Fibroblast of the aortic adventitia (primary cell): ENCODE measurements around the gene SLC25A13. TPM values are rescaled to one million over a fixed set of nuclear protein-coding genes. Genes with fewer than 3 reads are reported as not detected.

ENCODE experiments used
- DNase-seq: peaks from one replicate; pipeline ENCODE4 v3.0.0-alpha.2; 2010; ENCODE audit warnings: low read depth
- H3K4me3 ChIP-seq: 2 replicates; pipeline ENCODE4 v1.5.1; 2011; ENCODE audit warnings: low read depth, mild to moderate bottlenecking, control low read depth, low read length, moderate library complexity
- total RNA-seq: library from RNA; depleted of rRNA; stranded (reverse); fragments of >200 nt; gene quantifications from 2 replicates; pipeline ENCODE4 v1.2.3, GENCODE V29; 2012; ENCODE audit warnings: low replicate concordance
- TF ChIP-seq, protein P1 (sequence below): IDR thresholded peaks from 2 replicates; pipeline ENCODE4 v1.5.1; 2011; ENCODE audit warnings: mild to moderate bottlenecking, low read length, control low read depth, inconsistent platforms; ENCODE audit not compliant: insufficient read depth

Gene SLC25A13
- total RNA-seq, 1 donor: 14.3 TPM

DNA sequence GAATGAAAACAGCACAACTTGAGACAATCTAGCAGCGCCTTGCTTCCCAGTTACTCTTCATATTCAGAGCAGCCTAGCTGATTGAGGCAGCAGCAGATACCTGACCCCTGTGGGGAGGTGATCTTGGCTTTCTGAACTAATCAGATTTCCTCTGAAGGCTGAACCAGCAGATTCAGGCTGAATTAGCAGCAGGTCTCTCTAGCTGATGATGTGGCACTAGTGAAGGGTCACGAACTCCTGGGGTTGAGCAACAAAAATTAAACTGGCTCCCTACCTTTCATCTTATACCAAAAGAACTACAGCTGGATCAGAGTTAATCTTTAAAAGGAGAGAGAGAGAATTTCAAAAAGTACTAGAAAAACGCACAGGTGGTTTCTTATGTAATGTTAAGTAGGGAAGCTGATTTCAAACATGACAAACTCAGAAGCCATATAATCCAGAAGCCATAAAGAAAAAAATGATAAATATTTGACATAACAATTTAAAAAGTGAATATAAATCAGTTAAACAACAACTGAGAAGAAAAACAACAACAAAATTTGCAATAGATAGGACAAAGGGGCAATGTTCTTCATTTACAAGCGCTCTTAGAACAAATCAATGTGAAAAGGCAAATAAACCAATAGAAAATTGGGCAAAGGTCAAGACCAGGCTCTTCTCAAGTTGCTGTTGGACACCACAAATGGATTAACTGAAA, 13.5 kb downstream of the SLC25A13 start:
- TF ChIP-seq, protein P1, sequence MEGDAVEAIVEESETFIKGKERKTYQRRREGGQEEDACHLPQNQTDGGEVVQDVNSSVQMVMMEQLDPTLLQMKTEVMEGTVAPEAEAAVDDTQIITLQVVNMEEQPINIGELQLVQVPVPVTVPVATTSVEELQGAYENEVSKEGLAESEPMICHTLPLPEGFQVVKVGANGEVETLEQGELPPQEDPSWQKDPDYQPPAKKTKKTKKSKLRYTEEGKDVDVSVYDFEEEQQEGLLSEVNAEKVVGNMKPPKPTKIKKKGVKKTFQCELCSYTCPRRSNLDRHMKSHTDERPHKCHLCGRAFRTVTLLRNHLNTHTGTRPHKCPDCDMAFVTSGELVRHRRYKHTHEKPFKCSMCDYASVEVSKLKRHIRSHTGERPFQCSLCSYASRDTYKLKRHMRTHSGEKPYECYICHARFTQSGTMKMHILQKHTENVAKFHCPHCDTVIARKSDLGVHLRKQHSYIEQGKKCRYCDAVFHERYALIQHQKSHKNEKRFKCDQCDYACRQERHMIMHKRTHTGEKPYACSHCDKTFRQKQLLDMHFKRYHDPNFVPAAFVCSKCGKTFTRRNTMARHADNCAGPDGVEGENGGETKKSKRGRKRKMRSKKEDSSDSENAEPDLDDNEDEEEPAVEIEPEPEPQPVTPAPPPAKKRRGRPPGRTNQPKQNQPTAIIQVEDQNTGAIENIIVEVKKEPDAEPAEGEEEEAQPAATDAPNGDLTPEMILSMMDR: no peak
- no peak for DNase-seq
- no peak overlapping the region for H3K4me3 ChIP-seq

DNA sequence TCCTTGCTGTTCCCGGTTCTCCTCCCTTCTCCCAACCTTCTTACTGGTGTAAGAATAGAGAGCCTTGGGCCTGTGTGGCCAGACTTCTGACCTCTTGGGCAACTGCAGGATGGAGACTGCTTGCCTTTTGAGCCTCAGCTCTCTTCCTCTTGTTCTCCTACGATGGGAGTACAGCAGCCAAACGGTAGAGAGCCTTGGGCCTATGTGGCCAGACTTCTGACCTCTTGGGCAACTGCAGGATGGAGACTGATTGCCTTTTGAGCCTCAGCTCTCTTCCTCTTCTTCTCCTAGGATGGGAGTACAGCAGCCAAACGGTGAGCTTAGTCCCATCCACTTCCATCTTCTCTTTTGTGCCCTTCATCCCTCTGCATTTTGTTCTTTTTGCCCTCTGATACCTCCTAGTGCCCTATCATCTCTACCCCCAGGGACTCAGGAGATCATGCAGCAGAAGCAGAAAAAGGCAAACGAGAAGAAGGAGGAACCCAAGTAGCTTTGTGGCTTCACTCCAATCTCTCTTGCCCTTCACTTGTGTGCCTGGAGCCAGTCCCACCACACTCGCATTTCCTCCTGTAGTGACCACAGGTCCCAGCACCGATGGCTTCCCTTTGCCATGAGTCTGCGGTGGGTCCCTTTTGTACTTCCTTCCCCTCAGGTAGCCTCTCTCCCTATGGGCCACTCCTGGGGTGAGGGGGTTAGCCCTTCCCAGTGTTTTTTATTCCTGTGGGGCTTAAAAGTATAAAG, 15.3 kb downstream of the SLC25A13 start:
- DNase-seq: no peak
- H3K4me3 ChIP-seq: no peak overlapping the region
- TF ChIP-seq, protein P1: no peak

DNA sequence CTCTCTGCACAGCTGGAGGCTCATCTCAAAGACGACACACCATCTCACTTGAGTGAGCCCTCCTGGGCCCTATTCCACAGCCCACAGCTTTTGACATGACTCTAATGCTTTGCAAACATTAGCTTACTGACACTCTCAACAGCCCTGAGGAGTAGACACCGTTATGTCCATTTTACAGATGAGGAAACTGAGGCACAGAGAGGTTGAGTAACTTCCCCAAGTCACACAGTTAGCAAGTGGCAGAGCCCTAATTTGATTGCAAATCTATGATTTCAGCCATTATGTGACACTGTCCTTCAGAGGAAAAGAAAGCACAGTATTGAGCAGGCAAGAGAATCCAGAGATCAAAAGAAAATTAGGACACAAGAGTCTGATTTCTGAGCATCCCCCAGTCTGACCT, 16.0 kb downstream of the SLC25A13 start:
- no peak for DNase-seq
- TF ChIP-seq, protein P1: no peak
- no peak overlapping the region for H3K4me3 ChIP-seq

DNA sequence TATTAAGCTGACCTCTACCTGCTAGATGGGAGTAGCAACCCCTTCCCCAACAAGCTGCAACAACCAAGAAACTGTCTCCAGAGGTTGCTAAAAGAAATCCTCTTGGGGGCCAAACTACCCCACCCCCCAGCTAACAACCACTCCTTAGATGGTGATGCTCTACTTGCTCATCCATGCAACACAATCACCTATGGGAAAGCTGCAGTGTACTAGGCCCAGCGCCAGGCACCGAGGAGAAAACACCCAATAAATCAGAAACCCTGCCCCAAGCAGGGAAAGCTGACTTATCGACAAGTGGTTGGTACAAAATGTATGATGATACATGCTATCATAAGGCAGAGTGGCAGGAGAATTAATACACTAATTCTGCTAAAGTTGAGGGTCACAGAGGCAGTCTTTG, 17.3 kb downstream of the SLC25A13 start:
- DNase-seq: no peak
- H3K4me3 ChIP-seq: no peak overlapping the region
- TF ChIP-seq, protein P1: no peak

DNA sequence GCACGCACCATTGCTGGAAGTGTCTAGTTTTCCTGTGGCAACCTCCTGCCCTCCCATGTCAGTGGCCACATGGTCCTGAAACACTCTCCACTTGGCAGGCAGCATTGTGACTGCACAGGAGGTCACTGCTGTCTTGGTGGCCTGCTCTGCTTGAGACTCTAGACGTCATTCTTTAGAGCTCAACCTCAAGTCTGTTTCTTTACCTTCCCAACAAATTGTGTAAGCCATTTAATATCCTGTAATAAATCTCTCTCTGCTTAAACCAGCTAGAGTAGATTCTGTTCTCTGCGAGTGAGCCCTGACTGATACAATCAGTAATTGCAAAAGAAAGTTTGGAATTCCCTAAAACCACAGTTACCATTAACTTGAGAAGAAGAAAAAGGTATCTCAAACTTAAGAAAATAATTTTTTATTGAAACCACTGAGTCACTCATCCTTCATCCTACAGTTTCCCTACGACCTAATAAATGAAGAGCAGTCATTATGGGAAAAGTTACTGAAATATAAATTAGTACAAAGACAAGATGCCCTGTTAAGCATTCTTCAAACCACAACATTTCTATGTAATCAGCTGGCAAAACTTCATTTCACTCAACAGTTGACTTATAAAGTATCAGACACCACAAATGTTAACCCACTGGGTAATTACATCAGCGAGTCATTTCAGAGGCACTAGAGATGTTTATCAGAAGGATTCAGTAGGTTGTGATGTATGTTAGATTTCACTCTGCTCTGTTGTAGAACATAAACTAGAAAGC, 18.0 kb downstream of the SLC25A13 start:
- DNase-seq: peak; percentile 37

DNA sequence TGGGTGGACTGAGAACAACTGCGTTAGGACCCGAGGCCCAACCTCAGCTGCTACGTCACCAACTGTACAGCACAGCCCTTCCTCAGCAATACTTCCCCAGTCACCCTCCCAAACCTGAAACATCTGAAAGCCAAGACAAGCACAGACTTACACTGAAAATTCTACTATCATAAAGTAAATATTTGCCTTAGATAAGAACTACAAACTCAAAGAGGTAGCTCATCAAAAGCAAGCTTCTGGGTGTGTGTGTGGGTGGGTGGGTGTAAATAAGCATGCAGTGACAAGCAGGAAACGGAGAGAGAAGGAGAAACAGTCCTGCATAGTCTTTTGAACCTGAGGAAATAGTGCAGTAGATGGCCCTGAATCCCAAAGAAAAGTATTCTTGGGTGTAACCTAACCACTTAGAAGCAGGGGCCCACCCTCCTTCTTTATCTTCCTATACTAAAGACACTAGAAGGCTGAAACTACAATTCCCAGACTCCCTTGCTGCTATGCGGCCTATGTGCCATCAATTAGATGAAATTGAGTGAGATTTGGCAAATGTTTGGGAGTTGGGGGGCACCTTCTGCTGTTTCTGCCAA, 18.7 kb downstream of the SLC25A13 start:
- peak; percentile 34 for DNase-seq
- TF ChIP-seq, protein P1: no peak
- H3K4me3 ChIP-seq: no peak overlapping the region

More for the DNA sequence above, 18.0 kb downstream of the SLC25A13 start:
- no peak overlapping the region for H3K4me3 ChIP-seq
- TF ChIP-seq, protein P1: no peak
